Activated CD4-positive, alpha-beta T cell treated with anti-CD3 and anti-CD28 coated beads, Interleukin-2, Interleukin-6, amounts not matched to agents 100 ng/mL and 50 ng/mL, durations not matched to agents 16 hours and 8 hours (primary cell): Measurements from ENCODE around the gene PAPOLB.

Experiments used
- DNase-seq: peaks from one replicate; pipeline ENCODE4 v3.0.0-alpha.2; 2020

PAPOLB gene

GRCh38 chr7:4820405-4820966, 41.3 kb downstream of the PAPOLB start:
- DNase-seq = no peak

GRCh38 chr7:4819560-4820404, 42.0 kb downstream of the PAPOLB start:
- no peak for DNase-seq

GRCh38 chr7:4818000-4818794, 43.6 kb downstream of the PAPOLB start:
- DNase-seq = no peak

- DNase-seq = no peak
These were observed 44.5 kb downstream of the PAPOLB start for GRCh38 chr7:4817178-4817901.

GRCh38 chr7:4816419-4817080, 45.3 kb downstream of the PAPOLB start:
- no peak for DNase-seq

GRCh38 chr7:4815609-4816418, 46.0 kb downstream of the PAPOLB start:
- no peak for DNase-seq

- DNase-seq = no peak
These were observed 46.7 kb downstream of the PAPOLB start for GRCh38 chr7:4815121-4815520.

- no peak for DNase-seq
These were observed 47.4 kb downstream of the PAPOLB start for GRCh38 chr7:4814433-4814832.

GRCh38 chr7:4809666-4810065, 52.2 kb downstream of the PAPOLB start:
- no peak for DNase-seq

- DNase-seq = no peak
These were observed 52.7 kb downstream of the PAPOLB start for GRCh38 chr7:4809091-4809591.

GRCh38 chr7:4808565-4808964, 53.3 kb downstream of the PAPOLB start:
- DNase-seq = no peak

- no peak for DNase-seq
These were observed 53.8 kb downstream of the PAPOLB start for GRCh38 chr7:4808026-4808425.
